GM23338 (cell line): Measurements from ENCODE around the gene TMSB4X. TPM values are rescaled to one million over a fixed set of nuclear protein-coding genes. Genes with fewer than 3 reads are reported as not detected.

Experiments
- ATAC-seq: fragments of 200-7000 bp; cut with Tn5 transposase; 3 replicates; pipeline ENCODE4 v1.9.1; 2020
- DNase-seq: peaks from one replicate; pipeline ENCODE4 v3.0.0-alpha.2; 2015; ENCODE audit warnings: low spot score
- H2AFZ ChIP-seq: fragments of 200-600 bp; sonication (generic); 2 replicates; pipeline ENCODE4 v1.8.0; 2016; ENCODE audit warnings: antibody characterized with exemption, mild to moderate bottlenecking, moderate library complexity
- H3F3A ChIP-seq: fragments of 200-600 bp; sonication (generic); replicated peaks from 2 replicates; pipeline ENCODE4 v1.8.0; 2017; ENCODE audit warnings: antibody characterized with exemption, mixed run types, low read depth
- H3K27ac ChIP-seq: fragments of 200-600 bp; sonication (generic); 2 replicates; pipeline ENCODE4 v1.6.1; 2016; ENCODE audit warnings: low read depth
- H3K27me3 ChIP-seq: fragments of 200-600 bp; sonication (generic); 2 replicates; pipeline ENCODE4 v1.8.0; 2016; ENCODE audit warnings: mild to moderate bottlenecking, mixed run types, moderate library complexity; ENCODE audit not compliant: insufficient read depth
- H3K36me3 ChIP-seq: fragments of 200-600 bp; sonication (generic); 2 replicates; pipeline ENCODE4 v1.8.0; 2016; ENCODE audit warnings: mild to moderate bottlenecking; ENCODE audit not compliant: insufficient read depth
- H3K4me1 ChIP-seq: fragments of 200-600 bp; sonication (generic); 2 replicates; pipeline ENCODE4 v1.8.0; 2016; ENCODE audit warnings: mild to moderate bottlenecking, moderate library complexity; ENCODE audit not compliant: insufficient read depth
- H3K4me2 ChIP-seq: fragments of 200-600 bp; sonication (generic); 2 replicates; pipeline ENCODE4 v1.7.1; 2017; ENCODE audit warnings: mixed run types
- H3K4me3 ChIP-seq: fragments of 200-600 bp; sonication (generic); 2 replicates; pipeline ENCODE4 v1.6.1; 2016; ENCODE audit warnings: mixed run types
- H3K79me2 ChIP-seq: fragments of 200-600 bp; sonication (generic); replicated peaks from 2 replicates; pipeline ENCODE4 v1.8.0; 2017; ENCODE audit warnings: mild to moderate bottlenecking; ENCODE audit not compliant: insufficient read depth
- H3K9me2 ChIP-seq: fragments of 200-600 bp; sonication (generic); 2 replicates; pipeline ENCODE4 v1.8.0; 2017; ENCODE audit not compliant: insufficient read depth
- H4K20me1 ChIP-seq: fragments of 200-600 bp; sonication (generic); replicated peaks from 2 replicates; pipeline ENCODE4 v1.8.0; 2017; ENCODE audit warnings: mild to moderate bottlenecking; ENCODE audit not compliant: insufficient read depth
- H3K27ac Mint-ChIP-seq: 2 replicates; pipeline ENCODE4 v1.8.0; 2020; ENCODE audit warnings: inconsistent platforms, mild to moderate bottlenecking, moderate library complexity, mixed read lengths
- H3K27me3 Mint-ChIP-seq: 3 replicates; pipeline ENCODE4 v1.8.0; 2022; ENCODE audit warnings: low read depth, mild to moderate bottlenecking, moderate library complexity, mixed read lengths, inconsistent platforms; ENCODE audit not compliant: insufficient read depth, poor library complexity
- H3K36me3 Mint-ChIP-seq: 3 replicates; pipeline ENCODE4 v1.8.0; 2021; ENCODE audit warnings: low read depth, mild to moderate bottlenecking, inconsistent platforms, moderate library complexity, mixed read lengths
- H3K4me1 Mint-ChIP-seq: 3 replicates; pipeline ENCODE4 v1.8.0; 2020; ENCODE audit warnings: mild to moderate bottlenecking, inconsistent platforms, mixed read lengths
- H3K4me3 Mint-ChIP-seq: 3 replicates; pipeline ENCODE4 v1.8.0; 2021; ENCODE audit warnings: moderate library complexity, mild to moderate bottlenecking, inconsistent platforms, mixed read lengths
- H3K9me3 Mint-ChIP-seq: 3 replicates; pipeline ENCODE4 v1.8.0; 2020; ENCODE audit warnings: moderate library complexity, mild to moderate bottlenecking, inconsistent platforms, mixed read lengths
- CTCF ChIP-seq, 2 experiments: fragments of 200-600 bp in 1 of 2; sonication (generic) in 1 of 2; conservative IDR thresholded peaks; 2 replicates each; pipeline versions ENCODE4 v1.5.1 to v1.6.1; 2016 to 2017; ENCODE audit warnings: antibody characterized with exemption in 2 of 2, low read depth in 2 of 2, mild to moderate bottlenecking in 2 of 2, moderate library complexity in 1 of 2
- ETS1 ChIP-seq: IDR thresholded peaks from 2 replicates; pipeline ENCODE4 v1.6.1; 2016; ENCODE audit warnings: antibody characterized with exemption
- EZH2 ChIP-seq: fragments of 200-600 bp; sonication (generic); IDR thresholded peaks from one replicate; pipeline ENCODE4 v1.8.0; 2017; ENCODE audit warnings: antibody characterized with exemption, mild to moderate bottlenecking, low read depth; ENCODE audit not compliant: unreplicated experiment
- EZH2phosphoT487 ChIP-seq: fragments of 200-600 bp; sonication (generic); IDR thresholded peaks from one replicate; pipeline ENCODE4 v1.8.1; 2018; ENCODE audit warnings: antibody characterized with exemption; ENCODE audit not compliant: unreplicated experiment
- JUNB ChIP-seq: IDR thresholded peaks from one replicate; pipeline ENCODE4 v1.6.1; 2016; ENCODE audit warnings: antibody characterized with exemption; ENCODE audit not compliant: unreplicated experiment
- NANOG ChIP-seq: IDR thresholded peaks from 2 replicates; pipeline ENCODE4 v1.6.1; 2016; ENCODE audit warnings: antibody characterized with exemption, borderline replicate concordance
- POLR2AphosphoS5 ChIP-seq: IDR thresholded peaks from 2 replicates; pipeline ENCODE4 v1.6.1; 2016; ENCODE audit warnings: antibody characterized with exemption, low read depth
- REST ChIP-seq: IDR thresholded peaks from one replicate; pipeline ENCODE4 v1.6.1; 2018; ENCODE audit warnings: antibody characterized with exemption; ENCODE audit not compliant: unreplicated experiment
- STAT1 ChIP-seq: IDR thresholded peaks from one replicate; pipeline ENCODE4 v1.6.1; 2016; ENCODE audit warnings: antibody characterized with exemption; ENCODE audit not compliant: unreplicated experiment
- ZNF114 ChIP-seq: fragments of 250-450 bp; sonication (Bioruptor Pico); IDR thresholded peaks from 2 replicates; pipeline ENCODE4 v1.5.0; 2020; ENCODE audit warnings: mild to moderate bottlenecking, moderate library complexity
- ZNF331 ChIP-seq: fragments of 250-450 bp; sonication (Bioruptor Pico); IDR thresholded peaks from 2 replicates; pipeline ENCODE4 v1.5.0; 2020; ENCODE audit warnings: low read depth, mild to moderate bottlenecking, moderate library complexity
- ZNF462 ChIP-seq: fragments of 250-450 bp; sonication (Bioruptor Pico); IDR thresholded peaks from 2 replicates; pipeline ENCODE4 v1.5.0; 2020; ENCODE audit warnings: mild to moderate bottlenecking, moderate library complexity
- polyA plus RNA-seq: library from polyadenylated mRNA; unstranded; fragments of >200 nt; fragmentation: Nextera tagmentation; extraction: Ambion mirVana; gene quantifications from 2 replicates; pipeline ENCODE4 v1.2.1, GENCODE V29; 2016
- total RNA-seq: library from RNA; depleted of rRNA; stranded (reverse); fragments of >200 nt; shearing (Covaris generic); gene quantifications from 2 replicates; pipeline ENCODE4 v1.2.3, GENCODE V29; 2014

The TMSB4X gene
- total and polyA plus RNA-seq, 2 experiments from 2014 or later = 999 to 6,191 TPM

GRCh38 chrX:12985331-12985730 is 10.4 kb downstream of the TMSB4X start:
- Mint-ChIP-seq H3K27ac (no peak overlapping the region), H3K9me3 (peaks cover 6% of the 10 kb centered on the region; the same call in 2 of the 3 replicates), H3K4me1 (peaks cover 3% of the 10 kb centered on the region; the same call in 2 of the 3 replicates), H3K27me3 (peaks cover 1% of the 10 kb centered on the region), H3K4me3 (no peak overlapping the region), H3K36me3 (peaks cover 12% of the 10 kb centered on the region)
- H4K20me1 ChIP-seq = no peaks in the 10 kb centered on the region
- H3K36me3 ChIP-seq = no peaks in the 10 kb centered on the region
- no peaks in the 10 kb centered on the region for H3K9me2 ChIP-seq
- TF ChIP-seq ZNF114 (CRISPR knock-in tag) (no peak), STAT1 (no peak), EZH2 (no peak), CTCF (conservative IDR thresholded peaks at IDR 0.05; ENCODE audit: low read depth in 2 of 2) (no peak), REST (no peak), ZNF462 (no peak), EZH2phosphoT487 (no peak), POLR2AphosphoS5 (no peak), NANOG (no peak), ETS1 (no peak), ZNF331 (CRISPR knock-in tag) (no peak), JUNB (no peak)
- H3K79me2 ChIP-seq = no peaks in the 10 kb centered on the region
- no peak overlapping the region for H3K4me3 ChIP-seq
- ATAC-seq (no peak), DNase-seq (no peak)
- H2AFZ ChIP-seq = no peak overlapping the region
- no peaks in the 10 kb centered on the region for H3K27me3 ChIP-seq
- no peak overlapping the region for H3K27ac ChIP-seq
- H3K4me2 ChIP-seq = no peak overlapping the region
- H3K4me1 ChIP-seq = 0 out of 2 replicates have a peak, but pooled peaks cover 5% of the 10 kb centered on the region
- H3F3A ChIP-seq = no peaks in the 10 kb centered on the region
